PC-3 (cell line): ENCODE measurements around the gene CACNA1D. TPM values are rescaled to one million over a fixed set of nuclear protein-coding genes. Genes with fewer than 3 reads are reported as not detected.
"Not testable (repeated sequence)": the region's sequence is repeated elsewhere in the genome, so short reads cannot be mapped to it uniquely, and the experiment has no call there.

Experiments
- ATAC-seq: fragments of 200-7000 bp; cut with Tn5 transposase; 2 replicates; pipeline ENCODE4 v1.9.1; 2020; ENCODE audit warnings: mild to moderate bottlenecking, moderate library complexity
- BruUV-seq: library from RNA; stranded (reverse); fragments of 400-500 nt; replicated peaks from 2 replicates; lab custom pipeline; 2021; lab: Mats Ljungman, UMichigan
- CTCF ChIA-PET: fragments of 300-600 bp; sonication (Branson Sonifier 250); formaldehyde crosslinking; loops from one replicate; lab custom pipeline; 2022; ENCODE audit warnings: antibody characterized with exemption; lab: Charles Lee
- POLR2A ChIA-PET: fragments of 300-600 bp; sonication (Branson Sonifier 250); formaldehyde crosslinking; loops from one replicate; lab custom pipeline; 2022; ENCODE audit warnings: antibody characterized with exemption; ENCODE audit not compliant: unreplicated experiment; lab: Charles Lee
- DNase-seq: peaks from one replicate; pipeline ENCODE4 v3.0.0-alpha.2; 2015
- H2AFZ ChIP-seq: fragments of 300-600 bp; sonication (generic); 2 replicates; pipeline ENCODE4 v1.6.0; 2016; ENCODE audit warnings: antibody characterized with exemption, low read length
- H3F3A ChIP-seq: fragments of 300-600 bp; sonication (generic); one replicate; pipeline ENCODE4 v1.6.0; 2017; ENCODE audit warnings: antibody characterized with exemption, low read length, control low read depth, mild to moderate bottlenecking; ENCODE audit not compliant: unreplicated experiment
- H3K27ac ChIP-seq: fragments of 300-600 bp; sonication (generic); 2 replicates; pipeline ENCODE4 v1.5.1; 2016; ENCODE audit warnings: mild to moderate bottlenecking, low read length
- H3K27me3 ChIP-seq: fragments of 300-600 bp; sonication (generic); 2 replicates; pipeline ENCODE4 v1.6.1; 2016; ENCODE audit warnings: low read length, mixed read lengths
- H3K36me3 ChIP-seq: fragments of 300-600 bp; sonication (generic); 2 replicates; pipeline ENCODE4 v1.6.1; 2016; ENCODE audit warnings: low read depth, mixed run types, low read length, mixed read lengths
- H3K4me1 ChIP-seq: fragments of 300-600 bp; sonication (generic); 2 replicates; pipeline ENCODE4 v1.5.1; 2016; ENCODE audit warnings: low read length; ENCODE audit not compliant: insufficient read depth
- H3K4me2 ChIP-seq: fragments of 300-600 bp; sonication (generic); 2 replicates; pipeline ENCODE4 v1.6.0; 2016; ENCODE audit warnings: low read length
- H3K4me3 ChIP-seq: fragments of 300-600 bp; sonication (generic); 2 replicates; pipeline ENCODE4 v1.5.1; 2016; ENCODE audit warnings: mild to moderate bottlenecking, low read length, mixed read lengths
- H3K79me2 ChIP-seq: fragments of 300-600 bp; sonication (generic); 2 replicates; pipeline ENCODE4 v1.6.1; 2017; ENCODE audit warnings: low read length, mixed read lengths
- H3K9ac ChIP-seq: fragments of 300-600 bp; sonication (generic); 2 replicates; pipeline ENCODE4 v1.6.0; 2016; ENCODE audit warnings: mild to moderate bottlenecking, low read length
- H3K9me2 ChIP-seq: fragments of 300-600 bp; sonication (generic); replicated peaks from 2 replicates; pipeline ENCODE4 v1.6.1; 2016; ENCODE audit warnings: mixed run types, low read length, mixed read lengths
- H3K9me3 ChIP-seq: fragments of 300-600 bp; sonication (generic); 2 replicates; pipeline ENCODE4 v1.6.1; 2016; ENCODE audit warnings: low read length, mixed read lengths
- H4K20me1 ChIP-seq: fragments of 300-600 bp; sonication (generic); 2 replicates; pipeline ENCODE4 v1.6.1; 2016; ENCODE audit warnings: low read length, mixed read lengths
- EZH2 ChIP-seq: fragments of 300-600 bp; sonication (generic); IDR thresholded peaks from one replicate; pipeline ENCODE4 v1.6.1; 2017; ENCODE audit warnings: antibody characterized with exemption, mild to moderate bottlenecking, low read length; ENCODE audit not compliant: unreplicated experiment
- EZH2phosphoT487 ChIP-seq: fragments of 300-600 bp; sonication (generic); IDR thresholded peaks from 2 replicates; pipeline ENCODE4 v1.6.1; 2018; ENCODE audit warnings: mild to moderate bottlenecking, antibody characterized with exemption, low read length, borderline replicate concordance
- intact Hi-C: fragments of 100-400 bp; cut with micrococcal nuclease; formaldehyde crosslinking; loops from 2 replicates; pipeline ENCODE4 v1.9.0; 2023
- total RNA-seq: library from RNA; depleted of rRNA; stranded (reverse); fragments of >200 nt; gene quantifications from 2 replicates; pipeline ENCODE4 v1.2.3, GENCODE V29; 2014
- TF ChIP-seq, protein P1 (sequence below): fragments of 300-600 bp; sonication (generic); conservative IDR thresholded peaks from 2 replicates; pipeline ENCODE4 v1.5.1; 2017; ENCODE audit warnings: antibody characterized with exemption, low read depth, mild to moderate bottlenecking, low read length

CACNA1D gene
- total RNA-seq, 1 experiment from 2014 or later = not detected

DNA sequence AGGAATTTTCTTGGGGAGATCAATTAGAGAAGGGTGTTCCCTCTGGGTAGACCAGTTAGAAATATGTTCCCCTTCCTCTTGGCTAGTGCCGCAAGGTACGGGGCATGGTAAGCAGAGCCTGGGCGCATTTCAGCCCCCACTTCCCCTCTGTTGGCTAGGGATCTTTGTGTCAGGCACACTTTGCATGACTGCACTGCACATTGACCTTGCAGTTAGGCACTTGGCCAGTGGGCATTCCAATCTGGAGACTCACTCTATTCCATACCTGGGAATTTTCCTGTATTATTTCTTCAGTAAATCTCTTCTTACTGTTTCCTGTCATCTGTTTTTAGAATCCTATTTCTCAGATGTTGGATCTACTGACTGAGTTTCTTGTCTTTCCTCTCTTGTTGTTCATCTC lies 30.0 kb upstream of the CACNA1D start:
- intact Hi-C loops = no loop called here
- ATAC-seq = peak; percentile 70
- Histone ChIP-seq H3K9me3 (no peaks in the 10 kb centered on the region), H3F3A (no peaks in the 10 kb centered on the region), H3K36me3 (no peaks in the 10 kb centered on the region), H3K9me2 (no peaks in the 10 kb centered on the region; the same call in 1 of the 2 replicates), H4K20me1 (no peaks in the 10 kb centered on the region), H3K4me3 (no peak overlapping the region), H3K4me1 (no peaks in the 10 kb centered on the region), H3K9ac (no peak overlapping the region), H3K27ac (no peak overlapping the region), H3K79me2 (no peaks in the 10 kb centered on the region), H3K4me2 (no peak overlapping the region), H2AFZ (no peak overlapping the region), H3K27me3 (peaks cover 8% of the 10 kb centered on the region)
- CTCF ChIA-PET = no interaction called here
- no peak for TF ChIP-seq EZH2
- TF ChIP-seq, protein P1, sequence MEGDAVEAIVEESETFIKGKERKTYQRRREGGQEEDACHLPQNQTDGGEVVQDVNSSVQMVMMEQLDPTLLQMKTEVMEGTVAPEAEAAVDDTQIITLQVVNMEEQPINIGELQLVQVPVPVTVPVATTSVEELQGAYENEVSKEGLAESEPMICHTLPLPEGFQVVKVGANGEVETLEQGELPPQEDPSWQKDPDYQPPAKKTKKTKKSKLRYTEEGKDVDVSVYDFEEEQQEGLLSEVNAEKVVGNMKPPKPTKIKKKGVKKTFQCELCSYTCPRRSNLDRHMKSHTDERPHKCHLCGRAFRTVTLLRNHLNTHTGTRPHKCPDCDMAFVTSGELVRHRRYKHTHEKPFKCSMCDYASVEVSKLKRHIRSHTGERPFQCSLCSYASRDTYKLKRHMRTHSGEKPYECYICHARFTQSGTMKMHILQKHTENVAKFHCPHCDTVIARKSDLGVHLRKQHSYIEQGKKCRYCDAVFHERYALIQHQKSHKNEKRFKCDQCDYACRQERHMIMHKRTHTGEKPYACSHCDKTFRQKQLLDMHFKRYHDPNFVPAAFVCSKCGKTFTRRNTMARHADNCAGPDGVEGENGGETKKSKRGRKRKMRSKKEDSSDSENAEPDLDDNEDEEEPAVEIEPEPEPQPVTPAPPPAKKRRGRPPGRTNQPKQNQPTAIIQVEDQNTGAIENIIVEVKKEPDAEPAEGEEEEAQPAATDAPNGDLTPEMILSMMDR = no peak
- TF ChIP-seq EZH2phosphoT487 = no peak
- no TSS peak for BruUV-seq
- peak; percentile 62 for DNase-seq
- POLR2A ChIA-PET = no interaction called here

DNA sequence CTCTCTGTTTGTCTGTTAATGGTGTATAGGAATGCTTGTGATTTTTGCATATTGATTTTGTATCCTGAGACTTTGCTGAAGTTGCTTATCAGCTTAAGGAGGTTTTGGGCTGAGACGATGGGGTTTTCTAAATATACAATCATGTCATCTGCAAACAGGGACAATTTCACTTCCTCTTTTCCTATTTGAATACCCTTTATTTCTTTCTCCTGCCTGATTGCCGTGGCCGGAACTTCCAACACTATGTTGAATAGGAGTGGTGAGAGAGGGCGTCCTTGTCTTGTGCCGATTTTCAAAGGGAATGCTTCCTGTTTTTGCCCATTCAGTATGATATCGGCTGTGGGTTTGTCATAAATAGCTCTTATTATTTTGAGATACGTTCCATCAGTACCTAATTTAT lies 24.7 kb upstream of the CACNA1D start:
- H3K27ac ChIP-seq, H3F3A ChIP-seq, ATAC-seq, H3K4me1 ChIP-seq, H4K20me1 ChIP-seq, POLR2A ChIA-PET, BruUV-seq, H3K27me3 ChIP-seq, H3K9ac ChIP-seq, CTCF ChIA-PET, H3K4me2 ChIP-seq, H3K9me3 ChIP-seq, H3K36me3 ChIP-seq, H2AFZ ChIP-seq, H3K79me2 ChIP-seq, DNase-seq, intact Hi-C loops, H3K4me3 ChIP-seq, H3K9me2 ChIP-seq: not testable (repeated sequence)

DNA sequence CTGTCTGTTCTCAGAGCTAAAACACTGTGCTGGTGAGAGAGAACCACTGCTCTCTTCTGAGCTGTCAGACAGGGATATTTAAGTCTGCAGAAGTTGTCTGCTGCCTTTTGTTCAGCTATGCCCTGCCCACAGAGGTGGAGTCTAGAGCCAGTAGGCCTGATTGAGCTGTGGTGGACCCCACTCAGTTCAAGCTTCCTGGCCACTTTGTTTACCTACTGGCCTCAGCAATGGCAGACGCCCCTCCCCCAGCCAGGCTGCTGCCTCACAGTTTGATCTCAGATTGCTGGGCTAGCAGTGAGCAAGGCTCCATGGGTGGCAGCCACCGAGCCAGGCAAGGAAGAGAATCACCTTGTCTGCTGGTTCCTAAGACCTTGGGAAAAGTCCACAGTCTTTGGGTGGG lies 21.0 kb upstream of the CACNA1D start:
- CTCF ChIA-PET = no interaction called here
- ATAC-seq = no peak

DNA sequence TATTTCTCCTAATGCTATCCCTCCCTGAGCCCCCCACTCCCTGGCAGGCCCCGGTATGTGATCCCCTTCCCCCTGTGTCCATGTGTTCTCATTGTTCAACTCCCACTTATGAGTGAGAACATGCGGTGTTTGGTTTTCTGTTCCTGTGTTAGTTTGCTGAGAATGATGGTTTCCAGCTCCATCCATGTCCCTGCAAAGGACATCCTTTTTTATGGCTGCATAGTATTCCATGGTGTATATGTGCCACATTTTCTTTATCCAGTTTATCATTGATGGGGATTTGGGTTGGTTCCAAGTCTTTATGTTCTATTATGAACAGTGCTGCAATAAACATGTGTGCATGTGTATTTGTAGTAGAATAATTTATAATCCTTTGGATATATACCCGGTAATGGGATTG lies 18.0 kb upstream of the CACNA1D start:
- intact Hi-C loops, H3F3A ChIP-seq, H3K4me1 ChIP-seq, H3K4me2 ChIP-seq, H3K79me2 ChIP-seq, H3K4me3 ChIP-seq, CTCF ChIA-PET, DNase-seq, POLR2A ChIA-PET, H4K20me1 ChIP-seq, BruUV-seq, H3K27ac ChIP-seq, H3K9me2 ChIP-seq, H3K9ac ChIP-seq, ATAC-seq, H3K36me3 ChIP-seq, H2AFZ ChIP-seq, H3K9me3 ChIP-seq: not testable (repeated sequence)
- H3K27me3 ChIP-seq = peaks cover 12% of the 10 kb centered on the region

More for the DNA sequence above, 21.0 kb upstream of the CACNA1D start:
- Histone ChIP-seq H3K36me3 (no peaks in the 10 kb centered on the region), H3K4me2 (no peak overlapping the region), H2AFZ (no peak overlapping the region), H3K27ac (no peak overlapping the region), H3F3A (no peaks in the 10 kb centered on the region), H3K4me1 (no peaks in the 10 kb centered on the region), H4K20me1 (no peaks in the 10 kb centered on the region), H3K27me3 (peaks cover 4% of the 10 kb centered on the region; the same call in 1 of the 2 replicates), H3K9ac (no peak overlapping the region), H3K9me3 (no peaks in the 10 kb centered on the region), H3K4me3 (no peak overlapping the region), H3K9me2 (no peaks in the 10 kb centered on the region), H3K79me2 (no peaks in the 10 kb centered on the region)
- intact Hi-C loops = no loop called here
- TF ChIP-seq EZH2 = no peak
- DNase-seq = no peak
- no TSS peak for BruUV-seq
- POLR2A ChIA-PET = no interaction called here

DNA sequence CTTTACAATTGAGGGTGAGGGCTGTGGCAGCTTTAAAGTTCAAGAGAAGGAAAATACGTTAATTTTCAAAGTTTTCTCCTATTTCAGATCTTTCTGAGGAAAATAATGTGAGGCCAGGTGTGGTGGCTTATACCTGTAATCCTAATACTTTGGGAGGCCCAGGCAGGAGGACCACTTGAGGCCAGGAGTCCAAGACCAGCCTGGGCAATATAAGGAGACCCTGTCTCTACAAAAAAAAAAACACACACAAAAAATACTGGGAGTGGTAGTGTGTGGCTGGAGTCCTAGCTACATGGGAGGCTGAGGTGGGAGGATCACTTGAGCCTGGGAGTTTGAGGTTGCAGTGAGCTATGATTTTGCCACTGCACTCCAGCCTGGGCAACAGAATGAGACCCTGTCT lies 16.7 kb upstream of the CACNA1D start:
- intact Hi-C loops, H3K4me2 ChIP-seq, H3F3A ChIP-seq, H2AFZ ChIP-seq, H3K79me2 ChIP-seq, H3K4me1 ChIP-seq, DNase-seq, ATAC-seq, H3K36me3 ChIP-seq, H3K9ac ChIP-seq, CTCF ChIA-PET, H3K9me3 ChIP-seq, H3K9me2 ChIP-seq, POLR2A ChIA-PET, BruUV-seq, H3K27ac ChIP-seq, H3K4me3 ChIP-seq, H4K20me1 ChIP-seq: not testable (repeated sequence)
- H3K27me3 ChIP-seq = peaks cover 24% of the 10 kb centered on the region
